Liver (tissue), 3 donors: ENCODE results near the gene GUCY1B1.

Source experiments
- CTCF ChIP-seq: fragments of 150-350 bp; IDR thresholded peaks from 2 replicates; pipeline ENCODE4 v1.5.1; 2017; ENCODE audit warnings: improper control_type of control experiment, low read depth, low read length; ENCODE audit not compliant: missing input control
- EGR1 ChIP-seq, 2 donors: IDR thresholded peaks; 2 replicates each; pipeline ENCODE4 v1.6.1; 2016 to 2018; ENCODE audit warnings: antibody characterized with exemption in 2 of 2, low read depth in 2 of 2
- JUND ChIP-seq, 2 donors: IDR thresholded peaks; 2 replicates each; pipeline ENCODE4 v1.6.1; 2016; ENCODE audit warnings: antibody characterized with exemption in 2 of 2
- MAX ChIP-seq: IDR thresholded peaks from 2 replicates; pipeline ENCODE4 v1.6.1; 2016; ENCODE audit warnings: antibody characterized with exemption
- NR2F2 ChIP-seq: IDR thresholded peaks from 2 replicates; pipeline ENCODE4 v1.6.1; 2016; ENCODE audit warnings: antibody characterized with exemption
- TAF1 ChIP-seq: conservative IDR thresholded peaks from 2 replicates; pipeline ENCODE4 v1.6.1; 2016; ENCODE audit warnings: antibody characterized with exemption, mild to moderate bottlenecking
- YY1 ChIP-seq: IDR thresholded peaks from 2 replicates; pipeline ENCODE4 v1.6.1; 2016; ENCODE audit warnings: antibody characterized with exemption, mild to moderate bottlenecking
- donor health status: healthy.
- donor health status: healthy.

GRCh38 chr4:155846929-155847328, 88.1 kb downstream of the GUCY1B1 start:
- no peak for TF ChIP-seq CTCF
- TF ChIP-seq EGR1 (IDR thresholded peaks at IDR 0.05; ENCODE audit: low read depth in 2 of 2), result no peak
- TF ChIP-seq JUND (IDR thresholded peaks at IDR 0.05), result no peak
- TF ChIP-seq YY1, result no peak
- no peak for TF ChIP-seq NR2F2
- no peak for TF ChIP-seq MAX
- TF ChIP-seq TAF1, result no peak
